SK-N-SH (cell line): ENCODE measurements around the gene RECK. TPM values are rescaled to one million over a fixed set of nuclear protein-coding genes. Genes with fewer than 3 reads are reported as not detected.

Source experiments
- CTCF ChIA-PET: fragments of 300-600, 350-600 bp; formaldehyde crosslinking; extraction: SDS; loops from one replicate; lab custom pipeline; 2021; lab: Yijun Ruan, JAX
- POLR2A ChIA-PET: fragments of 350-600 bp; sonication (Branson Sonifier 250); formaldehyde crosslinking; extraction: SDS; loops from one replicate; lab custom pipeline; 2020; ENCODE audit warnings: antibody characterized with exemption, inconsistent platforms; lab: Yijun Ruan, JAX
- DNase-seq: peaks from one replicate; pipeline ENCODE4 v3.0.0; 2012
- H2AFZ ChIP-seq: fragments of 200-600 bp; sonication (generic); 2 replicates; pipeline ENCODE4 v1.8.1; 2016; ENCODE audit warnings: antibody characterized with exemption, mild to moderate bottlenecking, low read depth
- H3F3A ChIP-seq: fragments of 200-600 bp; sonication (generic); replicated peaks from 2 replicates; pipeline ENCODE3; 2016; ENCODE audit warnings: antibody characterized with exemption, mild to moderate bottlenecking; ENCODE audit not compliant: insufficient read depth
- H3K27ac ChIP-seq, 2 experiments: fragments of 200-500 bp in 1 of 2; fragments of 200-600 bp in 1 of 2; sonication (Bioruptor generic) in 1 of 2; sonication (generic), shearing (Covaris generic) in 1 of 2; 2 replicates each; pipeline versions ENCODE4 v1.5.1 to v1.6.1; 2014 to 2016; ENCODE audit warnings: low read depth in 2 of 2, inconsistent platforms in 1 of 2, low read length in 1 of 2, mild to moderate bottlenecking in 1 of 2, mixed read lengths in 1 of 2
- H3K27me3 ChIP-seq: fragments of 200-600 bp; sonication (generic), shearing (Covaris generic); 2 replicates; pipeline ENCODE4 v1.6.1; 2016; ENCODE audit warnings: mixed run types; ENCODE audit not compliant: insufficient read depth
- H3K36me3 ChIP-seq, 2 experiments: fragments of 200-500 bp in 1 of 2; fragments of 200-600 bp in 1 of 2; sonication (Bioruptor generic) in 1 of 2; sonication (generic) in 1 of 2; replicated peaks in 1 of 2; 2 replicates each; pipeline versions ENCODE3 to v1.5.1; 2014 to 2016; ENCODE audit warnings: low read length in 1 of 2, mild to moderate bottlenecking in 1 of 2; ENCODE audit not compliant: insufficient read depth in 2 of 2, control insufficient read depth in 1 of 2
- H3K4me1 ChIP-seq, 2 experiments: fragments of 200-500 bp in 1 of 2; fragments of 200-600 bp in 1 of 2; sonication (Bioruptor generic) in 1 of 2; sonication (generic), shearing (Covaris generic) in 1 of 2; 2 replicates each; pipeline versions ENCODE4 v1.5.1 to v1.6.1; 2014 to 2016; ENCODE audit warnings: low read depth in 1 of 2, low read length in 1 of 2, mixed run types in 1 of 2; ENCODE audit not compliant: insufficient read depth in 2 of 2, control insufficient read depth in 1 of 2
- H3K4me2 ChIP-seq: fragments of 200-600 bp; sonication (generic), shearing (Covaris generic); 2 replicates; pipeline ENCODE4 v1.6.1; 2017; ENCODE audit warnings: mixed run types
- H3K4me3 ChIP-seq, 2 experiments: fragments of 200-500 bp in 1 of 2; fragments of 200-600 bp in 1 of 2; sonication (Bioruptor generic) in 1 of 2; sonication (generic), shearing (Covaris generic) in 1 of 2; 2 replicates each; pipeline versions ENCODE4 v1.5.1 to v1.8.1; 2014 to 2016; ENCODE audit warnings: low read depth in 2 of 2, inconsistent platforms in 1 of 2, low read length in 1 of 2, mild to moderate bottlenecking in 1 of 2, mixed read lengths in 1 of 2, moderate library complexity in 1 of 2
- H3K79me2 ChIP-seq: fragments of 200-600 bp; sonication (generic); 2 replicates; pipeline ENCODE4 v1.8.1; 2017; ENCODE audit warnings: mild to moderate bottlenecking; ENCODE audit not compliant: insufficient read depth
- H3K9ac ChIP-seq: fragments of 200-600 bp; sonication (generic); 2 replicates; pipeline ENCODE4 v1.6.1; 2017; ENCODE audit warnings: mixed run types
- H3K9me2 ChIP-seq: fragments of 200-600 bp; sonication (generic); 2 replicates; pipeline ENCODE4 v1.6.1; 2017; ENCODE audit warnings: mixed run types
- H3K9me3 ChIP-seq: fragments of 200-600 bp; sonication (generic); 2 replicates; pipeline ENCODE4 v1.6.1; 2017; ENCODE audit warnings: mixed run types, mild to moderate bottlenecking, moderate library complexity
- H4K20me1 ChIP-seq: fragments of 200-600 bp; sonication (generic); 2 replicates; pipeline ENCODE4 v1.6.1; 2017; ENCODE audit warnings: mild to moderate bottlenecking, mixed run types; ENCODE audit not compliant: insufficient read depth
- CHD2 ChIP-seq: fragments of 150-350 bp; IDR thresholded peaks from 2 replicates; pipeline ENCODE4 v1.6.1; 2018; ENCODE audit warnings: low read length; ENCODE audit not compliant: partially characterized antibody
- EP300 ChIP-seq, 2 experiments: IDR thresholded peaks; 2 replicates each; pipeline versions ENCODE4 v1.4.0 to v1.6.1; 2012; ENCODE audit warnings: borderline replicate concordance in 1 of 2, low read depth in 1 of 2, low read length in 1 of 2
- EZH2phosphoT487 ChIP-seq: fragments of 200-600 bp; sonication (generic); IDR thresholded peaks from 2 replicates; pipeline ENCODE4 v1.6.1; 2017; ENCODE audit warnings: low read depth, mixed run types, mild to moderate bottlenecking, antibody characterized with exemption, moderate library complexity, borderline replicate concordance
- FOSL2 ChIP-seq: IDR thresholded peaks from 2 replicates; pipeline ENCODE4 v1.4.0; 2012; ENCODE audit warnings: low read depth, mild to moderate bottlenecking, moderate library complexity, borderline replicate concordance
- FOXJ3 ChIP-seq: sonication (generic); formaldehyde crosslinking; IDR thresholded peaks from 2 replicates; pipeline ENCODE4 v1.5.1; 2020; ENCODE audit warnings: mild to moderate bottlenecking, missing genetic modification reagents
- FOXM1 ChIP-seq: IDR thresholded peaks from 2 replicates; pipeline ENCODE4 v1.4.0; 2012; ENCODE audit warnings: low read depth, mild to moderate bottlenecking
- GABPA ChIP-seq: IDR thresholded peaks from 2 replicates; pipeline ENCODE4 v1.4.0; 2012; ENCODE audit warnings: low read depth, mild to moderate bottlenecking
- JUND ChIP-seq: IDR thresholded peaks from 2 replicates; pipeline ENCODE4 v1.4.0; 2012
- NFIC ChIP-seq: IDR thresholded peaks from 2 replicates; pipeline ENCODE4 v1.4.0; 2012; ENCODE audit warnings: borderline replicate concordance
- RAD21 ChIP-seq: IDR thresholded peaks from 2 replicates; pipeline ENCODE4 v1.6.1; 2012; ENCODE audit warnings: mild to moderate bottlenecking, low read length
- TAF1 ChIP-seq: IDR thresholded peaks from 2 replicates; pipeline ENCODE4 v1.6.1; 2012; ENCODE audit warnings: low read depth, mild to moderate bottlenecking, low read length, moderate library complexity, borderline replicate concordance
- TEAD4 ChIP-seq: IDR thresholded peaks from 2 replicates; pipeline ENCODE4 v1.4.0; 2012; ENCODE audit warnings: mild to moderate bottlenecking, borderline replicate concordance; ENCODE audit not compliant: insufficient read depth
- ZBTB33 ChIP-seq: IDR thresholded peaks from 2 replicates; pipeline ENCODE4 v1.4.0; 2012; ENCODE audit warnings: low read depth, borderline replicate concordance
- WGBS: methylation state at CpG from one replicate; pipeline ENCODE4 v1.1.6; 2017; ENCODE audit warnings: low lambda C conversion rate; 5-methylcytosine and 5-hydroxymethylcytosine counted together
- polyA plus RNA-seq, 3 experiments: library from polyadenylated mRNA; depleted of rRNA; stranded (reverse); fragments of >200 nt; gene quantifications; 2 replicates each; pipeline ENCODE4 v1.2.3, GENCODE V29; 2012
- TF ChIP-seq, protein P1 (sequence below): fragments of 200-600 bp; sonication (generic); IDR thresholded peaks from 2 replicates; pipeline ENCODE4 v1.6.1; 2017; ENCODE audit warnings: antibody characterized with exemption, mild to moderate bottlenecking, moderate library complexity
- TF ChIP-seq, protein P2 (sequence below): IDR thresholded peaks from 2 replicates; pipeline ENCODE4 v1.6.1; 2012; ENCODE audit warnings: mild to moderate bottlenecking, low read depth, low read length, moderate library complexity

Gene RECK
- polyA plus RNA-seq, 1 of the 3 experiments (the other 2 are of a cell fraction): 22.8 TPM

GRCh38 chr9:36120705-36121104 is 84.0 kb downstream of the RECK start:
- DNase-seq: no peak
- H3K27me3 ChIP-seq: no peaks in the 10 kb centered on the region
- CTCF ChIA-PET: interaction anchor here (11.7 kb wide), 1 partner anchor 19 kb away, joined by 76 read pairs; no protein-coding TSS in a partner anchor
- H3K36me3 ChIP-seq: peaks cover 34 to 50% of the 10 kb centered on the region in 2 experiments
- no peak overlapping the region for H2AFZ ChIP-seq
- H3K9ac ChIP-seq: no peak overlapping the region
- no peaks in the 10 kb centered on the region for H3K79me2 ChIP-seq
- peaks cover 9% of the 10 kb centered on the region for H3F3A ChIP-seq
- no peak overlapping the region for H3K4me2 ChIP-seq
- H3K9me3 ChIP-seq: no peaks in the 10 kb centered on the region
- H3K4me1 ChIP-seq: no peaks in the 10 kb centered on the region; a peak in 1 of 4 replicates
- no peaks in the 10 kb centered on the region for H3K9me2 ChIP-seq
- no peaks in the 10 kb centered on the region for H4K20me1 ChIP-seq
- no peak overlapping the region for H3K4me3 ChIP-seq
- POLR2A ChIA-PET: no interaction called here
- H3K27ac ChIP-seq: no peak overlapping the region
- TF ChIP-seq JUND (no peak), CHD2 (no peak), EZH2phosphoT487 (no peak), FOXJ3 (CRISPR knock-in tag) (no peak), GABPA (no peak), RAD21 (no peak), TEAD4 (no peak), FOSL2 (no peak), EP300 (IDR thresholded peaks at IDR 0.05; ENCODE audit: borderline replicate concordance in 1 of 2, low read depth in 1 of 2, low read length in 1 of 2) (no peak), NFIC (no peak), TAF1 (no peak), ZBTB33 (no peak), FOXM1 (no peak)
- TF ChIP-seq, protein P1, sequence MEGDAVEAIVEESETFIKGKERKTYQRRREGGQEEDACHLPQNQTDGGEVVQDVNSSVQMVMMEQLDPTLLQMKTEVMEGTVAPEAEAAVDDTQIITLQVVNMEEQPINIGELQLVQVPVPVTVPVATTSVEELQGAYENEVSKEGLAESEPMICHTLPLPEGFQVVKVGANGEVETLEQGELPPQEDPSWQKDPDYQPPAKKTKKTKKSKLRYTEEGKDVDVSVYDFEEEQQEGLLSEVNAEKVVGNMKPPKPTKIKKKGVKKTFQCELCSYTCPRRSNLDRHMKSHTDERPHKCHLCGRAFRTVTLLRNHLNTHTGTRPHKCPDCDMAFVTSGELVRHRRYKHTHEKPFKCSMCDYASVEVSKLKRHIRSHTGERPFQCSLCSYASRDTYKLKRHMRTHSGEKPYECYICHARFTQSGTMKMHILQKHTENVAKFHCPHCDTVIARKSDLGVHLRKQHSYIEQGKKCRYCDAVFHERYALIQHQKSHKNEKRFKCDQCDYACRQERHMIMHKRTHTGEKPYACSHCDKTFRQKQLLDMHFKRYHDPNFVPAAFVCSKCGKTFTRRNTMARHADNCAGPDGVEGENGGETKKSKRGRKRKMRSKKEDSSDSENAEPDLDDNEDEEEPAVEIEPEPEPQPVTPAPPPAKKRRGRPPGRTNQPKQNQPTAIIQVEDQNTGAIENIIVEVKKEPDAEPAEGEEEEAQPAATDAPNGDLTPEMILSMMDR: no peak
- TF ChIP-seq, protein P2, sequence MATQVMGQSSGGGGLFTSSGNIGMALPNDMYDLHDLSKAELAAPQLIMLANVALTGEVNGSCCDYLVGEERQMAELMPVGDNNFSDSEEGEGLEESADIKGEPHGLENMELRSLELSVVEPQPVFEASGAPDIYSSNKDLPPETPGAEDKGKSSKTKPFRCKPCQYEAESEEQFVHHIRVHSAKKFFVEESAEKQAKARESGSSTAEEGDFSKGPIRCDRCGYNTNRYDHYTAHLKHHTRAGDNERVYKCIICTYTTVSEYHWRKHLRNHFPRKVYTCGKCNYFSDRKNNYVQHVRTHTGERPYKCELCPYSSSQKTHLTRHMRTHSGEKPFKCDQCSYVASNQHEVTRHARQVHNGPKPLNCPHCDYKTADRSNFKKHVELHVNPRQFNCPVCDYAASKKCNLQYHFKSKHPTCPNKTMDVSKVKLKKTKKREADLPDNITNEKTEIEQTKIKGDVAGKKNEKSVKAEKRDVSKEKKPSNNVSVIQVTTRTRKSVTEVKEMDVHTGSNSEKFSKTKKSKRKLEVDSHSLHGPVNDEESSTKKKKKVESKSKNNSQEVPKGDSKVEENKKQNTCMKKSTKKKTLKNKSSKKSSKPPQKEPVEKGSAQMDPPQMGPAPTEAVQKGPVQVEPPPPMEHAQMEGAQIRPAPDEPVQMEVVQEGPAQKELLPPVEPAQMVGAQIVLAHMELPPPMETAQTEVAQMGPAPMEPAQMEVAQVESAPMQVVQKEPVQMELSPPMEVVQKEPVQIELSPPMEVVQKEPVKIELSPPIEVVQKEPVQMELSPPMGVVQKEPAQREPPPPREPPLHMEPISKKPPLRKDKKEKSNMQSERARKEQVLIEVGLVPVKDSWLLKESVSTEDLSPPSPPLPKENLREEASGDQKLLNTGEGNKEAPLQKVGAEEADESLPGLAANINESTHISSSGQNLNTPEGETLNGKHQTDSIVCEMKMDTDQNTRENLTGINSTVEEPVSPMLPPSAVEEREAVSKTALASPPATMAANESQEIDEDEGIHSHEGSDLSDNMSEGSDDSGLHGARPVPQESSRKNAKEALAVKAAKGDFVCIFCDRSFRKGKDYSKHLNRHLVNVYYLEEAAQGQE: no peak
- TF ChIP-seq, all 33 proteins: peak for 0
- WGBS: 89% methylated on average over 4 of the region's 4 CpGs
